OCI-LY7 (cell line): Measurements from ENCODE around the gene SHOX.

ENCODE experiments used
- CTCF ChIP-seq: fragments of 200-600 bp; sonication (generic); conservative IDR thresholded peaks from 2 replicates; pipeline ENCODE4 v1.5.1; 2014; ENCODE audit warnings: mild to moderate bottlenecking, antibody characterized with exemption, low read length, moderate library complexity, mixed read lengths
- EZH2phosphoT487 ChIP-seq: fragments of 200-600 bp; sonication (generic); IDR thresholded peaks from 2 replicates; pipeline ENCODE4 v1.6.1; 2018; ENCODE audit warnings: low read depth, borderline replicate concordance, mild to moderate bottlenecking, mixed run types, antibody characterized with exemption, low read length, moderate library complexity, mixed read lengths

GRCh38 chrX:581066-581465 lies 49.5 kb upstream of the SHOX start:
- TF ChIP-seq CTCF (no peak), EZH2phosphoT487 (no peak)
